Measurements from ENCODE around the gene STK16. TPM values are rescaled to one million over a fixed set of nuclear protein-coding genes. Genes with fewer than 3 reads are reported as not detected.

STK16 gene
- total RNA-seq, 1 donor from 2014 or later: 34.2 TPM

DNA sequence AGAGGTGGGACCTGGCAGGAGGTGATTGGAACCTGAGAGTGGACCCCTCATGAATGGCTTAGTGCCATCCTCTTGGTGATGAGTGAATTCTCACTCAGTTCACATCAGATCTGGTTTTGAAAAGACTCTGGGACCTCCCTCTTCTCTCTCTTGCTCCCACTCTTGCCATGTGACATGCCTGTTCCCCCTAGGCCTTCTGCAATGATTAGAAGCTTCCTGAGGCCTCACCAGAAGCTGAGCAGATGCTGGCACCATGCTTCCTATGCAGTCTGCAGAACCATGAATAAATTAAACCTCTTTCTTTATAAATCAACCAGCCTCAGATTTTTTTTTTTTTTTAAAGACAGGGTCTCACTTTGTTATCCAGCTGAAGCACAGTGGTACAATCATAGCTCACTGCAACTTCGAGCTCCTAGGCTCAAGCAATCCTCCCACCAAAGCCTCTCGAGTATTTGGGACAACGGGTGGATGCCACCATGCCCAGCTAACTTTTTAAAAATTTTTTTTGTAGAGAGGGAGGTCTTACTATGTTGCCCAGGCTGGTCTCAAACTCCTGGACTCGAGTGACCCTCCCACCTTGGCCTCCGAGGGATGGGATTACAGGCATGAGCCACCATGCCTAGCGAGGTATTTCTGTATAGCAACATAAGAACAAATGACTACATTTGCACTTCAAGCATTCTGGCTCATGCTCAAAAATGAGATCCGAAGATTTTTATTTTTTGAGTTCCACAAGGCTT lies 40.7 kb upstream of the STK16 start:
- peaks cover 9% of the 10 kb centered on the region for H3K27me3 Mint-ChIP-seq
- no peak overlapping the region for H3K27ac Mint-ChIP-seq
- H3K4me3 Mint-ChIP-seq: no peak overlapping the region
- no peaks in the 10 kb centered on the region for H3K36me3 Mint-ChIP-seq
- no peak for DNase-seq (ENCODE audit: extremely low spot score, unreplicated experiment)
- TF ChIP-seq, protein P1, sequence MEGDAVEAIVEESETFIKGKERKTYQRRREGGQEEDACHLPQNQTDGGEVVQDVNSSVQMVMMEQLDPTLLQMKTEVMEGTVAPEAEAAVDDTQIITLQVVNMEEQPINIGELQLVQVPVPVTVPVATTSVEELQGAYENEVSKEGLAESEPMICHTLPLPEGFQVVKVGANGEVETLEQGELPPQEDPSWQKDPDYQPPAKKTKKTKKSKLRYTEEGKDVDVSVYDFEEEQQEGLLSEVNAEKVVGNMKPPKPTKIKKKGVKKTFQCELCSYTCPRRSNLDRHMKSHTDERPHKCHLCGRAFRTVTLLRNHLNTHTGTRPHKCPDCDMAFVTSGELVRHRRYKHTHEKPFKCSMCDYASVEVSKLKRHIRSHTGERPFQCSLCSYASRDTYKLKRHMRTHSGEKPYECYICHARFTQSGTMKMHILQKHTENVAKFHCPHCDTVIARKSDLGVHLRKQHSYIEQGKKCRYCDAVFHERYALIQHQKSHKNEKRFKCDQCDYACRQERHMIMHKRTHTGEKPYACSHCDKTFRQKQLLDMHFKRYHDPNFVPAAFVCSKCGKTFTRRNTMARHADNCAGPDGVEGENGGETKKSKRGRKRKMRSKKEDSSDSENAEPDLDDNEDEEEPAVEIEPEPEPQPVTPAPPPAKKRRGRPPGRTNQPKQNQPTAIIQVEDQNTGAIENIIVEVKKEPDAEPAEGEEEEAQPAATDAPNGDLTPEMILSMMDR (conservative IDR thresholded peaks at IDR 0.05): no peak
- peaks cover 18% of the 10 kb centered on the region for H3K4me1 Mint-ChIP-seq (ENCODE audit: unreplicated experiment)
- H3K9me3 Mint-ChIP-seq: no peaks in the 10 kb centered on the region

DNA sequence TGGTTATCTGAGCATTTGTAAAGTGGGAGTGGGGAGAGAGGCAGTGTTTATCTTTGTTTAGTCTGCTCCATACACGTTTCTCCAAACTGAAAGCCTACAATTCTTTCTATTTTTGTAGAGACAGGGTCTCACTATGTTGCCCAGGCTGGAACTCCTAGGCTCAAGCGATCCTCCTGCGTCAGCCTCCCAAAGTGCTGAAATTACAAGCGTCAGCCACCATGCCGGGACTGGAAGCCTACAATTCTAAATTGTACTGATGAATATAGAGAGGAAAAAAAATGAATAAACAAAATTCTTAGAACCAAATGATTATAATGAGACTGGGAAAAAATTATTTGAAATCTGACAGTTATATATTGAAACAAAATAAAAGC lies 40.1 kb upstream of the STK16 start:
- peak overlapping the region; percentile 51 for H3K4me3 Mint-ChIP-seq
- H3K36me3 Mint-ChIP-seq: no peaks in the 10 kb centered on the region
- no peak overlapping the region for H3K27ac Mint-ChIP-seq
- no peak for DNase-seq (ENCODE audit: extremely low spot score, unreplicated experiment)
- H3K4me1 Mint-ChIP-seq (ENCODE audit: unreplicated experiment): peaks cover 18% of the 10 kb centered on the region
- TF ChIP-seq, protein P1 (conservative IDR thresholded peaks at IDR 0.05): no peak
- no peaks in the 10 kb centered on the region for H3K9me3 Mint-ChIP-seq
- H3K27me3 Mint-ChIP-seq: peaks cover 8% of the 10 kb centered on the region

DNA sequence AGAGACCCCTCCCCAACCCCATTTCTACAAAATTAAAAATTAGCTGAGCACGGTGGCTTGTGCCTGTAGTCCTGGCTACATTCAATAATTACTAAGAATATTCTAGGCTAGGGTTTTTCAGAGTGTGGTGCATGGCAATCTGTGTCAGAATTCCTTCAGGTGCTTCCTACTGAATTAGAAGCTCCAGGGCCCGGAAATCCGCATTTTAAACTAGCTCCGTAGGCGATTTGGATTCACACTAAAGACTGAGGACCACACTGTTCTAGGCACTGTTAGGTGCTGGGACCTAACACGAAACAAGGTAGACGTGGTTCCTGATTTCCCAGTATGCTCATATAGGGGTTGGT lies 39.3 kb upstream of the STK16 start:
- Mint-ChIP-seq H3K27me3 (peaks cover 8% of the 10 kb centered on the region), H3K36me3 (no peaks in the 10 kb centered on the region), H3K27ac (peak overlapping the region; percentile 98), H3K4me1 (ENCODE audit: unreplicated experiment) (peaks cover 18% of the 10 kb centered on the region), H3K9me3 (no peaks in the 10 kb centered on the region), H3K4me3 (peak overlapping the region; percentile 97)
- DNase-seq (ENCODE audit: extremely low spot score, unreplicated experiment): no peak
- TF ChIP-seq, protein P1 (conservative IDR thresholded peaks at IDR 0.05): no peak

DNA sequence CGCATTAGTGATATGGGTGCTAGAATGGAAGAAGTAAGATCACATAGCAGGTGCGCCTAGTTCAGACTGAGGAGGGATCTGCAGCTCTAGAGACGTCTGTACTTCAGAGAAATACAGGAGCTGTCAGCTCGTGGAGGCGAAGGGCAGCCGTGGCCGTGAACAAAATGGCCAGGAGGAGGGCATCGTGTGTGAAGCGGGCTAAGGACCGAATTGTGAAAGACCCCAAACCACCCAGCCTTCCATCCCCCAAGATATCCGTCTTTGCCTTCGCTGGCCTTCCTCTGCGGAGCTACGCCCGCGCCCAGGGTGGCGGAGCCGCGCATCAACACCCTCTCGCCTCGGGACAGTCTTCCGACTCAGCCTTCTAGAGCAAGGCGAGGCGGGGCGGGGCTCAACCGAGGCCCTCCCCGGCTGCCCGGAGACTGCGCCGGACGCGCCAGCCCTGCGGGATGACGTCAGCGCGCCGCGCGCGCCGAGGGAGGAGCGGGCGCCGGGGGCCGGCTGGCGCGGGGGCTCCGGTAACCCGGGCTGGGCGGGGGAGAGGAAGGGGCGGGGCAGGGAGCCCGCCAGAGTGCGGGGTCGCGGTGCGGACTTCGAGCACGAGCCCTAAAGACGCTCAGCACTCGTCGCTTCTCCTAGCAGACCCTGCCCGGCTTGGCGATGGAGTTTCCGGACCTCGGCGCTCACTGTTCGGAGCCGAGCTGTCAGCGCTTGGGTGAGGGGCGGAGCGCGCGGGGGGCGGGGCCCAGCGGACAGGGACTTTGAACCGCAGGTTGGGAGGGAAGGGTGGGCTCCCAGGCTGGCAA lies 38.7 kb upstream of the STK16 start, which contains the start of gene ZFAND2B:
ZFAND2B (plus strand) TSS at position 455 of the 806 bp plus-strand sequence; CDS start at position 661, 206 bp downstream.
- Mint-ChIP-seq H3K4me1 (ENCODE audit: unreplicated experiment) (peaks cover 18% of the 10 kb centered on the region), H3K27ac (peak within 1 kb of the TSS; percentile 98), H3K4me3 (peak within 1 kb of the TSS; percentile 97), H3K9me3 (no peaks in the 10 kb centered on the region), H3K27me3 (peaks cover 8% of the 10 kb centered on the region), H3K36me3 (no peaks in the 10 kb centered on the region)
- DNase-seq (ENCODE audit: extremely low spot score, unreplicated experiment): peak; percentile 97
- TF ChIP-seq, protein P1 (conservative IDR thresholded peaks at IDR 0.05): peak; percentile 43

DNA sequence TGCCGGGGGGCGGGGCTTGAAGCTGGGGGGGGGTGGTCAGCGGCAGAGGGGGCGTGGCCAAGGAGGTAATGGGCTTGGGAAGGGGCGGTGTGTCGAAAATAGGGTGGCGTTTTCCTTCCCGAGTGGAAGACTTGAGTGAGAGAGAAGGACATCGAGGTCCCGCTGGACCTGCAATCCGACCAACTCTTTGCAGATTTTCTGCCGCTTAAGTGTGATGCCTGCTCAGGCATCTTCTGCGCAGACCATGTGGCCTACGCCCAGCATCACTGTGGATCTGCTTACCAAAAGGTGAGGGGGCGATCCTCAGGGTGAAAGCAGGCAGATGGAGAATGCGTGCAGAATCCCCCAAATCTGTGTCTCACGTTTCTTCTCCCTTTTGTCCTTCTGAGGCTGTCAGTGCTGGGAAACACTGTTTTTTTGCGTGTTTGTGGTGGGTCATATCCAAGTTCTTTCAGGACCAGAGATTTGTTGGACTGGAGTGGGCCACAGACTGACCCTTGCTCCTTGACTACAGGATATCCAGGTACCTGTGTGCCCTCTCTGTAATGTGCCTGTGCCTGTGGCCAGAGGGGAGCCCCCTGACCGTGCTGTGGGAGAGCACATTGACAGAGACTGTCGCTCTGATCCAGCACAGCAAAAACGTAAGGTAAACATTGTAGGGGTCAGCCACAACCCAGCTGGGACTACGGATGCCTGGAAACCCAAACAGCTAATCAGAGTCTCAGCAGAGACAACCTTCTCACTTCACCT lies 38.0 kb upstream of the STK16 start:
- H3K4me1 Mint-ChIP-seq (ENCODE audit: unreplicated experiment): peaks cover 18% of the 10 kb centered on the region
- peak overlapping the region; percentile 97 for H3K4me3 Mint-ChIP-seq
- TF ChIP-seq, protein P1 (conservative IDR thresholded peaks at IDR 0.05): no peak
- no peak for DNase-seq (ENCODE audit: extremely low spot score, unreplicated experiment)
- peaks cover 8% of the 10 kb centered on the region for H3K27me3 Mint-ChIP-seq
- no peaks in the 10 kb centered on the region for H3K9me3 Mint-ChIP-seq
- H3K36me3 Mint-ChIP-seq: no peaks in the 10 kb centered on the region
- H3K27ac Mint-ChIP-seq: peak overlapping the region; percentile 98
